ENCODE measurements around the gene ACSS1. TPM values are rescaled to one million over a fixed set of nuclear protein-coding genes. Genes with fewer than 3 reads are reported as not detected.
"Not testable (repeated sequence)": the region's sequence is repeated elsewhere in the genome, so short reads cannot be mapped to it uniquely, and the experiment has no call there.

ACSS1 gene
- total RNA-seq, 1 experiment from 2014 or later = 47.0 TPM

DNA sequence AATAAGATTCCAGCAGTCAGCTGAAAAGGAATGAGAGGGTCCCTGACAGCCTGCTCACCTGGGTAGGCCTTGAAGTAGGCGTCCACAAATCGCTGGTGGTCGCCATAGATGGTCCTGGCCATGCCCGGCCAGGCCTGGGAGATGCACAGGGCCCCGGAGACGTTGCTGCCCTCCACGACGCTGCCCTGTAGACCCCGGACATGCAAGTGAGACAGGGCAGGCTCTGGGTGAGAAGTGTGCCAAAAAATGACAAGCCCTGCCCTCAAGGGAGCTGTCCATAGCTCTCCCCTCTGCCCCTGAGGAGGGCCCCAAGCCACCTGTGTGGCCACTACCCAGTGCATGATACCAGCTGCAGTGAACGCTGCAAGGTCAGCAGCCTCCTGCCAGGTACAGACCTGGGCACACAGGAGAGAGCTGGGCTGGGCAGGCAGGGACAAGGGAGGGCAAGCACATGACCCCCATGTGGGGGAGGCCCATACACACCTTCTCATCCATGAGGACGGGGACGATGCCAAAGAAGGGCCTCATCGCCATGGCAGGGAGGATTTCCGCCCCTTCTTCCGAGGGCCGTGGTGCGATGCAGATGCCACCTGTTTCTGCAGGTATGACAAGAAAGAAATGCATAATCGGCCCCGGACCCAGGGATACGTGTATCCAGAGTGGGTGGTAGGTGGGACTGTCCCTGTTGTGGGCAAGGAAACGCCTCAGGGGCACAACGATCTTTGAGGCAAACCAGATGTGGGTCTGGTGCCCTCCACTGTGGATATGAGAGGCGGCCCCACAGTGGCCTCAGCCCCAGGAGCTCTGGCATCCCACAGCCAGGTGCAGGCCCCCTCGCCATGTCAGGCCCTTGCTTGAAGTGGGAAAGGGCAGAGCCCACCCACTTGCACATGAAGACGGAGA is 44.2 kb downstream of the ACSS1 start:
- DNase-seq (ENCODE audit: low spot score) = no peak

DNA sequence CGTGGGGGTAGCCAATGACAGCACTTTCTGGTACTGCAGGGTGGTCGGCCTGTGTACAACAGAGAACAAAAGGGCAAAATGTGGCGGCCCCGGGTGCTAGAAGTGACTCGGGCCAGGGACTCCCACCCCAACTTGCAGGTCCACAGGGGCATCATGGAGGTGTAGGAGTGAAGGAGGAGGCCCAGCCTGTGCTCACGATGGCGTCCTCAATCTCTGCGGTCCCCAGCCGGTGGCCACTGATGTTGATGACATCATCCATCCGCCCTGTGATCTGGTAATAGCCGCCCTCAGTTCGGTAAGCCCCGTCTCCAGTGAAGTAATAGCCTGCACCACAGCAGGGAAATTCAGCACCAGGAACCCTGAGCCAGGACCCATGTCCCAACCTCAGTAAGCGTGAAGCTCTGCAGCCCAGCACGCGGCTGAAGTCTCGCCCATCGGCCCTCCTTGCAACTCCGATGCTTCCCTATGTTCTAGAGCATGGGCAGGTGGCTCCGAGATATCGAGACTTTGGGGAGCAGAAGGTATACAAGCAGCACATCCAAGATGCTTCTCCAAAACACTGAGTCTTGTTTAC is 45.2 kb downstream of the ACSS1 start:
- DNase-seq (ENCODE audit: low spot score) = no peak

DNA sequence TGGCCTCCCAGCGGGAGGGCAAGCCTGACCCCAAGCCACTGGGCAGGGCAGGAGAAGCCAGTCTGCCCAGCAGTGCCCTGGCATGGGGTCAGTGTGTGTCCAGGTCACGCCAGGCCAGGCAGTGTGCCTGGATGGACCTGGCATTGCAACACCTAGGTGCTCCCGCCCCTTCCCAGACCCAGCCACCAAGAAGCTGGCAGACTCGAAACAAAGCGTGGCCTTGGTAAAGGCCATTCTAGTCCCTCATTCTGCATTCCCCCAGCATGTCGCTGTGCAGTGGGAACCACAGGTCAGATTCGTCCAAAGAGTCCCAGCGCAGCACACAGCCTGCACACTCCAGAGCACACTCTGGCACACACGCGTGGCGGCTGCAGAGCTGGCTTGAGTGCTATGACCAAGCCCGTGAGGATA is 46.1 kb downstream of the ACSS1 start:
- no peak for DNase-seq (ENCODE audit: low spot score)

DNA sequence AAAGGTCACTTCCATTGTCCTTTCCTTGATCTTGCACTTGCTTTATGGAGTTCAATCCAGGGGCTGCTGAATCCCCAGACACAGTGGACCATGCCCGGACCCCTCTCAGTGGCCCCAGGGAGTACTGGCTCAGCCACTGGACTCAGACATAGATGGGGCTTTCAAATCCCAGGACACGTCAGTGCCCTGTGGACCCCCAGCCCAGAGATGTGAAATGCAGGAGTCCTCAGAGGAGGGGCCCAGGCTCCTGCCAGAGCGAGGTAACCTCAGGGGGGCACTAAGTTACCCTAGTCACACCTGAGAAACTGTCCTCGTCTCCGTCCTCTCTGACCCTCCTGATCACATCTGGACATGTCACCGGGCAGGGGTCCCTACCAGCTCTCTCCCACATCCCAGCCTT is 46.7 kb downstream of the ACSS1 start:
- no peak for DNase-seq (ENCODE audit: low spot score)

DNA sequence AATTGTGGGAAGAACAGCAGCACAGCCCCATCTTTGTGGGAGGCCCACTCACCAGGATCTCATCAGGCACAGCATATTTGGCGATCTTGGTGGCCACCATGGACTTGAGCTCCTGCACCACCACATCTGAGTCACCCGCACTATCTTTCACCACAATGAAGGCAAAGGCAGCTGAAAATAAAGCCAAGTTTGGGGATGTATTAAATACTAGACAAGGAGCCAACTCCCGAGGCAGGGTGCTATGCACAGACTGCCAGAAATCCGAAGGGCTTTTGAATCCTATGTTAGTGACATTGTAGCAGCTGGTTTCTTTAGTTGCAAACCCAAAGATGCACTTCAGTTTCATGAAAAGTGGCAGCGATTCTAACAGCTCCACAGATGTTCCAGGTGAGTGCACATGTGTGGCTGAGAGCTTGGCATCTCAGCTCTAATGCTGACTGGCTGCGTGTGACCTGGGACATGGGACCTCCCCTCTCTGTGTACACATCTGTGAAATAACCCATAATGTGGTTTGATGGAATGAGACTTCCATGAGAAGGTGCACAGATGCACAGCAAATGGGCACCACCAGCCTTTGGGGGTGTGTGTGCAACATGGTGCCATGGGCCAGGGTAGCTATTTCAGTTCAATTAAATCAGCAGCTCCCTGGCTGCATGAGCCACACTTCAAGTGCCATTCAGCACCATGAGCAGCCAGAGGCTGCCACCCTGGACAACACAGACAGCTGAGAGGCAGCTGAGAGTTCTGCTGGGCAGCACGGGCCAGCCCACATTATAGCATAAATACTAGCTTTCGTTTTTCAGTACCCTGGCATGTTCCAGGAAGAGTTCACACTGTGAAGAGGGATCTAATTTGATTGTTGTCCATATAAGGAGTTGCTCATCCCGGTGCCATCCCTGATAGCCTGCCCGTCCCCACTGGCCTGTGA is 48.5 kb downstream of the ACSS1 start:
- no peak for DNase-seq (ENCODE audit: low spot score)

DNA sequence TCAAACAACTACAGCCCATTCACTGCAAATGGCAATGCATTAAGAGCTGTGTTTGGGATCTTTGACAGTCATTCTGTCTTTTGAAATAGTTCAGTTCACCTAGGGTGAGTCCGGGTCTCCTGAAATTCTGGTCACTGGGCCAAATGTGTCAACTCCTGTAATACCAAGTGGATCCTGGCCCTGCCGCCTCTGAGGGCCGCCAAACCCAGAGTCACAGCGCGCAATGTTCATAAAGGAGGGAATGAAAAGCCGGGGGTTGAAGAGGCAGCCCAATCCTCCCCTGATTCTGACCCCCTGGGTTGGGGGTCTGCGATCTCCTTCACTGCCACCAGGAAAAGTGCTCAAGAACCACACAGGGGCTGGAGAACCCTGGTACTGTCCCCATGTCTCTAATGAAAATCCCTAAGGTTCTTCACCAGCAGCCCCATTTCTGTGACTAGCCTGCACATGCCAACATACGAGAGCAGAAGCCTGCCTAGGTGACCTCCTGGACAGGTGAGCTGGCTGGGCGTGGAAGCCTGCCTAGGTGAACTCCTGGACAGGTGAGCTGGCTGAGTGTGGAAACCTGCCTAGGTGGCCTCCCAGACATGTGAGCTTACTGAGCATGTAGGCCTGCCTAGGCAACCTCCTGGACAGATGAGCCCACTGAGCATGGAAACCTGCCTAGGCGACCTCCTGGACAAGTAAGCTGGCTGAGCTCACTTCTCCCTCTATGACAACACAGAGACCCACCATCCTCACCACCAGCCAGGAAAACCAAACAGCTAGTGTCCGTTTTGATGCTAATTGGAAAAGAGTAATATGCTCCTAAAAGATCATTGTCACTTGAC is 49.3 kb downstream of the ACSS1 start:
- DNase-seq (ENCODE audit: low spot score) = no peak

DNA sequence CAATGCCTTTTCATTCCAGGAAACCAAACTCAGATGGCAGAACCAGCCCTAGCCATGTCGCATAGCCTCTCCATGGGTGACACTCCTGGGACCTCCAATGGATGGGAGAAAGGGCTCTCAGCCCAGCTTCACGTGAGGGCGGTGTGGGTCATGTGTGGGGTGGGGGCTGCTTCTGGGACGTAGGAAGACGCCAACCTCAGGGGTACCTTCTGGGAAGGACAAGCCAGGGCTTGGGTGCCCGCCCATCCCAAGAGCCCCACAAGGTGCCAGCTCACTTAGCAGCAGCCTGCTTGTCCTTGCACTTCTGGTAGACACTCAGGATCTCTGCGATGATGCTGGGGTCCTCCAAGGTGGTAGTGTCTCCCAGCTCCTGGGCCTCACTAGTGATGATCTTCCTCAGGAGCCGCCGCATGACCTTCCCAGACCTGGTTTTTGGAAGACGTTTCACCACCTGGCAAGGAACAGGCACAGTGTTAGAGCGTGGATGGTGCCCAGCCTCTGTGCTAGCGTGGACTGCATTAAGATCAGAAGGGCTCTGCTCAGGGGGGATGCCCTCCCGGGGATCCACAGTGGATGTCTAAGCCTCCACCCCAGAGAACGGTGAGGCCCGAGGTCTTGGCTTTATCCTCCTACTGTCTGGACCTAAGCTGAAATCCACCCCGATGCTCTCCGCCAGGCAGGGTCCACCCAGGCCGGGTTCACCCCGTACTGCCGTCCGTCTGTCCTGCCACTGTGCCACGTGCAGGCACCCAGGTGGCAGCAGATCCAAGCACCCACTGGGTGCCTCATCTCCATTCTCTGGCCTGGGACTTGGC is 50.2 kb downstream of the ACSS1 start:
- no peak for DNase-seq (ENCODE audit: low spot score)

DNA sequence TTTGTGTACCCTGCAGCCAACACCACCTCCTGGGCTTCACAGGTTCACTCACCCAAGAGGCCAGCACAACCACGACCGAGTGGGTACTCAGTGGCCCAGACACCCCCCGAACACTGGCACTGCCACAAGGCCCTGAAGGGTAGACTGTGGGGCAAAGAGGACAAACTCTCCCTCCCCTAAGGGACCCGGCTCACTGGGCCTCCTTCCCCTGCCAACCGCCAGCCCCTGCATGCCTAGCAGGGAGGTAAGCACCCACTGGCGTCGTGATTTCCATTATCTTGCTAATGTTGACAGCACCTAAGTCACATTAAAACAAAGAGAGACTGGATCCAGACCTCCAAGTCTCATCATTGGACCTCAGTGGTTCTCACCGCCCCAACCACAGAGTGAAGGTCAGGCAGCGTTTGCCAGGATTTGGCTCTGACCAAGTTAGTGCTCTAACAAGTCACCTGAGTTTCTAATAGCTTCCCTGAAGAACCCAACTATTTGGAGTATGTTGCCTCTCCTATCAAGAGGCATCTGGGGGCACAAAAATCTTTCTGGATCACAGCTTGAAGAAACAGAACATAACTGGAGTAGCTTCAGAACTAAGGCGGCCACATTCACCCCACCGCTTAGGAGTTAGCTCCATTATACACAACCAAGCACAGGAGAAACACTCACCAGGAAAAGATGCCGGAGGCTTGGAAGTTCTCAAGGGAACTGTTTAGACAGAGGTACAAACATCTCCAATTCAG is 51.3 kb downstream of the ACSS1 start:
- DNase-seq (ENCODE audit: low spot score) = no peak

DNA sequence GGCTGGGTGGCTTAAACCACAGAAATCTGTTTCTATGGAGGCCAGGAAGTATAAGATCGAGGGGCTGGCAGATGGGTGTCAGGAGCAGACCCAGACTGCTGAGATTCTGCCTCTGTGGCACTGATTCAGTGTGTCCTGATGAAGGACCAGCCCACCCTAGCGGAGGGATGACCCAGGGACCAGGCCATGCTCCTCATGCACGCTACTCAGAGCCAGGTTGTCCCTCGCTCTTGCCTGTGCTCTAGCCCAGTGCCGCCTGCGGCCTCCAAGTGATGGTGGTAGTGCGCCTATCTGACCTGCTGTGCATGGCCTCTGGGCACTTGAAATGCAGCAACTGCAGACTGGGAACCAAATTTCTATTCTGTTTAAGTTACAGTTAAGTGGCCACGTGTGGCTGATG is 52.3 kb downstream of the ACSS1 start:
- no peak for DNase-seq (ENCODE audit: low spot score)

DNA sequence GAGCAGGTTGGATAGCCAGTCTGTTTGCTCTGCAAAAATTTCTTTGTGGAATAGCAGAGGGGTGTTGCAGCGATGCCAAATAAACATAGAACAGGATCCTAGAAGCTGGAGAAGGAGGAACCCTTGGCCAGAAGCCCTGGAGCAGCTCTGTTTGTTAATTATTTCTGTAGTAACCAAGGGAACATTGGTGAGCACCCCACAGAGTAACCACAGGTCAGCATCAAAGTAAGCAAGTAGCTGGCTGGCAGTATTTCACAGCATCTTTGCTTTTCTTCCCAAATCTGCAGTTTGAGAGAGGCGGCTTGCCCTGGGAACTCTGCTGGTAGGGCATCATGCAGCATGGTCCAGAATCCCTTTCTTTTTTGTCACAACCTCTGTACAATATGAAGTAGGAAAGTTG is 52.7 kb downstream of the ACSS1 start:
- no peak for DNase-seq (ENCODE audit: low spot score)

DNA sequence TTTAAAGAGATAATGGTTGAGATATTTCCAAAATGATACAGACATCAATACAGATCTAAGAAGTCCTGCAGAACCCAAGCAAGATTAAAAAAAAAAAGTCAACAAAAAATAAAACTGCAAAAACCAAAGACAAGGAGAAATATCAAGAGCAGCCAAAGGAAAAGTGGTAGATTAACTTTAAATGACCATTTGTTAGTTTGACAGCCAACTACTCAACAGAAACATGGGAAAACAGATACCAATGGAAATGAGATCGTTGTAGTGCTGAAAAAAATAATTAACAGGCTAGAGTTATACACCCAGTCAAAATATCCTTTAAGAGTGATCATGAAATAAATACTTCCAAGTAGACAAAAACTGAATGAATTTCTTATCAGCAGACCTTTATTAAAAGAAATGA is 54.9 kb downstream of the ACSS1 start:
- DNase-seq (ENCODE audit: low spot score) = no peak

DNA sequence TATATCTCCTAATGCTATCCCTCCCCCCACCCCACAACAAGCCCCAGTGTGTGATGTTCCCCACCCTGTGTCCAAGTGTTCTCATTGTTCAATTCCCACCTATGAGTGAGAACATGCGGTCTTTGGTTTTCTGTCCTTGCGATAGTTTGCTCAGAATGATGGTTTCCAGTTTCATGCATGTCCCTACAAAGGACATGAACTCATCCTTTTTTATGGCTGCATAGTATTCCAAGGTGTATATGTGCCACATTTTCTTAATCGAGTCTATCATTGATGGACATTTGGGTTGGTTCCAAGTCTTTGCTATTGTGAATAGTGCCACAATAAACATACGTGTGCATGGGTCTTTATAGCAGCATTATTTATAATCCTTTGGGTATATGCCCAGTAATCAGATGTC is 56.6 kb downstream of the ACSS1 start:
- not testable (repeated sequence) for DNase-seq (ENCODE audit: low spot score)

DNA sequence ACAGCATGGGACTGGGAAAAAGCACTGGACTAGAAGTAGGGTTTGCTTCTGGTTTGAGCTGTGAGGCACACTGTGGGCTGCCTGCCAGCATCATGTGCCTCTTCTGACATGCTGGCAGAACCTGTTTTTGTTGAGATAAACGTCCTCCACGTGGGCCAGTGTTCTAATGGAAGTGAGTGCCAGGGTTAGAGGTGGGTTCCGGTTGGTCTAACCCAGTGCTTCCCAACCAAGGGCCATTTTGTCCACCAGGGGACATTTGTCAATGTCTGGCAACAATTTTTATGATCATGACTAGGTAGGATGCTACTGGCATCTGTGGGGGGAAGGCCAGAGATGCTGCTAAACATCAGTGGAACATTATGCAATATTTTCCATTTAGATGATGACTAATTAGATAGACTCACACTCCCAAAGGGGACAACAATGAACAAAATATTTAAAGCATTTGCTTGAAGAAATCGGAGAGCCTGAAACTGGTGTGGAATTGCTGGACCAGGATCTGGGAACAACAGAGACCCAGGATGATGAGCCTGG is 57.6 kb downstream of the ACSS1 start:
- DNase-seq (ENCODE audit: low spot score) = peak; percentile 90

DNA sequence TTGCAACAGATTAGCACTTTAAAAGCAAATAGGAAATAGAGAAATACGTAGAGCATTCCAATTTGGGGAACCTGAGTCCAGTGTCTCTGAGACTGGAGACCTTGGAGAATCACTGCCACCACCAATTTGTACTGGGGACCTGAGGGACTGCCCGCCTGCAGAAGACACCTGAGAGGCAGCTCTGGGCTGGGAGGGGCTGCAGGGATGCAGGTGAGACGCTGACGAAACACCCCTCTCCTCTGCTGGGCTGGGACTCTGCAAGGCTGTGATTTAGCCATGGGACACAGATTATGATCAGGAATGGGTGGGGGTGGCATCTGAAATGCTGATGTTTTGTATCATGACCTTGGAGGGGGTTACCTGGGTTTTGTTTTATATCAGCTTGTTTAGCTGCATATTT is 58.4 kb downstream of the ACSS1 start:
- no peak for DNase-seq (ENCODE audit: low spot score)

DNA sequence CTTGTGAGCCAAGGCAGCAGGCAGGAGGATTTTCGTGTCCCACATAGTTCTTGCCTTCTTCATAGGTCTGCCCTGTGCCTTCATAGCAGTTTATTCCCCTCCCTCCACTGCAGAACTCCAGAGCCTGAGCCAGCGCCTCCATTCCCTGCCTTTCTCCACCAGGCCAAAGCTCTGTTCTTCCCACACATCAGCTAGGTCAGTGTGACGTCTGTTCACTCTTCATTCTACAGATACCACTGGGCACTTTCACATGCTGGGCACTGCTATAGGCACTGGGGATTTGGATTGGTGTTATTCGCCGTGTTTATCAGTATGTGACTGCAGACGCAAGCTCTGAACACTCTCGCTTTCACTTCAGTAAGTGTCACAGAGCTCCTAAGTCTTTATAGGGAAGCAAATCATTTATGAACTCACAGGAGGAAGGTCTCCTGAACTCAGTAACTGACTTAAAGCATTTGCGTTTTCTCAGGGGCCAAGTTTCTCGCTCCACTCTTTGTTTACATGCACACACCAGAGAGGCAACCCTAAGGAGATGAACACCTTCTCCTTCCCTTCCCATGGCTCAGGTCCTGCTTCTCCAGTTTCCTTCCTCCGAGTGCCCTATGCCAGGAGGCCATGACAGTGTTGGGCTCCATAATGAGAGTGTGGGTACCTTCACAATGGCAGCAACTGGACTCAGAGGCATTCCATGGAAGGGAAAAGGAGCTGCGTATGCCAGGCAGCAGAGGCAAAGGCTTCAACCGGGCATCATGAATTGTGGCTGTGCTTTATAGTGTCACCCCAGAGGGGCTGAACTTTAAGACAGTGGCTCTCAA is 59.1 kb downstream of the ACSS1 start:
- no peak for DNase-seq (ENCODE audit: low spot score)

DNA sequence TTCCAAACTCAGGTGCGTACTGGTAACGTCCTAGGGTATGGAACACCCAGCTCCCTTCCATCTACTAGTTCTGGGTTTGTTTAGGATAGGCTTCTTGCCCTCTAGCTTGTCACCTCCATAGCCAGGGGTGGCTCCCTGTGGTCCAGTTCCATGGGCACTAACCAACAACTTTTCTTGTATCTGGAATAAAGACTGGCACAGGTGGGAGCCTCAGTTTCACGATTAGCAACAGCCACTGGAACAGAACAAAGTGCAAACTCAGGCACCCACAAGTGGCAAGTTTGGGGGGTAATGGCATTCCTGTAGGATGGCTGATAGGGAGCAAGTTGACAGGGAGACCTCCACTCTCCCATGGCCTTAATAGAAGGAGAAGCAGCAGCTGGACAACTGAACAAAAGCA is 59.8 kb downstream of the ACSS1 start:
- no peak for DNase-seq (ENCODE audit: low spot score)

DNA sequence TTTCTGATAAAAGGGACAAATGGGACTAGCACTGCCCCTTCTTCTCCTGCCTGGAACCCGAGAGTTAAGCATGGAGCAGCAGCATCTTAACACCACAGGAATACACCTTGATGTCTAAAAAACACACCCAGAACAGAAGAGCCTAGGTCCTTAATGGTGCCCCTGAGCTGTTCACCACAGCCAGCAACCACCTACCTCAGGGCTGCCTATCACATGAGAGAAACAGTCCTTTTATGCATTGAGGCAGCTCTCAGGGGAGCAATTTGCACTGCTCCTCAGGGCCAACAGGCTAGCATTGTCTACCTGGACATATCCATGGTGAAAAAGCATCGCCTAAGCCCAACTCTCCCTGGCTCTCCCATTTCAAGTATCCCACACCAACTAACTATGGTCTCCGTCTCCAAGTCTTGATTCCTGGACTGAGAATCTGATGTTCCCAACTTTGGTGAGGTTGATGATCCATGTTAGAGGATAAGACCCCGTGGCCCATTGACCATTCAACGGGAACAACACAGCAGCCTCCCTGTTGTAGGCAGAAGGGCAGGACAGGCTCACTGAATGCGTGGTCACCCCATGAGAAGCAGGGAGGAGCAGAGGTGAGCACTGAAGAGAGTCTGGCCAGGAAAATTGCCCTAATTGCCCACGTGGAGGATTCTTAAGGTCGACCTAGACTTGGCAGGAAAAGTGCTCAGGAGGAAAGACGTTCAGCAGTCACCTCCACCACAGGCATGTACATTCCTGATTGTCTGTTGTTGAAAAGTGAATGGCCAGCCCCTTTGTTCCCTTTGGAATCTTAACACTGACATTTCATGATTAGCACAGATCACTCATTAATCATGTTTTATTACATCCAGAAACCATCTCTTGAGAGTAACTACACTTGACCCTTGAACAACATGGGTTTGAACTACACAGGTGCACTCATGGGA is 61.2 kb downstream of the ACSS1 start:
- peak; percentile 37 for DNase-seq (ENCODE audit: low spot score)

Measured in HT-29 (cell line).